Inflammatory macrophage treated with lipopolysaccharide for 1 hour (primary cell): ENCODE results near the gene CEP55.
A peak's percentile ranks its signal among the peaks of the same experiment; 100 is the strongest.

Source experiments
- DNase-seq, 2 donors: peaks; one replicate each; pipeline ENCODE4 v3.0.0-alpha.2; 2020 to 2022

The CEP55 gene

DNA sequence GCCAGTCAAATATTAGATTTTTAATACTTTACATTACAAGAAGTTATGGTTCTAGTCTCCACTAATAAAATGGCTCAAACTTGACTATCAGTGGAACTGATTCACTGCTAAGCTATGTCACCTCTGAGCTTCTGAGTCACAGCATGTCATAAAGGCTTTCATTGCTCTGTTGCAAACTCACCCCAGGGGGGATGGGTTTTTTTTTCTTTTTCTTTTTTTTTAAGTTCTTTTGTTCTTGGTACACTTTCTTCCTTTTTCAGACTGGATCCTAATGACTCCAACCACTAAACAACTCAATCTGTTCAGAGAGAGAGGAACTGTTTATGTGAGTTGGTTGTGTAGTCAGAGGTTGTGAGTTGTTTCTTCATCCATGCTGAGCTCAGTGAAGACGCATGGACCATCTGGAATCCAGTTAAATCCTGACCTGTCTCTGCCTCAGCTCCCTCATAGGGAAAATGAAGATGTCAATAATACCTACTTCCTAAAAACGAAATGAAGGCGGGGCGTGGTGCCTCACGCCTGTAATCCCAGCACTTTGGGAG is 25.2 kb upstream of the CEP55 start:
- DNase-seq = peak; percentile 62 to 65

DNA sequence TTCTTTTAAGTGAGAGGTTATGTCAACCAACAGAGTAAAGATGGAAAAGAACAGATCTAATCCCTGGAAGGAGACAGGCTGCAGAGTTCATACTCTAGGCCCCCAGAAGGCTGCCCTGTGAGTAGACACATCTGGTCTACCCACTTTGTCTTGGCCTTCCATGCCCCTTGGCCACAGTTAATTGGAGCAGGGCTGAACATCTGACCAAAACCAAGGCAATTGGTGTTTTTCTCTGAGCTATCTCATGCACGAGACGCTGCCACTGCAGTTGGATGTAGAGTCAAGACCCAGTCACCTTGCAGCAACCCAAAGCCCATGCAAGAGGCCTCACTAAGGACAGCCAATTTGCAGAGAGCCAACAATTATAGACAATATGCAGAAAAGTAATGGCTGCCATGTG is 23.3 kb upstream of the CEP55 start:
- DNase-seq = no peak

- DNase-seq = no peak
Observed at GRCh38 chr10:93473804-93474472, 22.5 kb upstream of the CEP55 start.

GRCh38 chr10:93475227-93475626 is 21.2 kb upstream of the CEP55 start:
- no peak for DNase-seq

- peak; percentile 41 to 56 for DNase-seq
Observed at GRCh38 chr10:93475871-93476270, 20.5 kb upstream of the CEP55 start.

DNA sequence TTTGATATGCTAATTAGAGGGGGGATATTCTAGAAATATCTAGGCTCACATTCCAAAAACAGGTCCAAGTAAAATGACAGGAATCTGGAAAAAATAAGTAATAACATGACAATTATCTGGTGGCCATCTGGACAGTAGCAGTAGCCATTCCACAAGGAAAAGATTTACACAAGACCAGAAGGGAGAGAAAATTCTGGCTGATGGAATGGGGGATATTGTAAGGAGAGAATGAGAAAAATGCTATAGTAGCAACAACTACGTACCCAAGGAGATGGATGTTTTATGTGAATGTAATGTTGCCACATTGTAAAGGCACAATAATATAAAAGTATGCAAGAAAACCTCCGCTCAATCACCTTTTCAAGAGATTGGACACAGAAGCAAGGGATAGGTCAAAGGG is 19.7 kb upstream of the CEP55 start:
- DNase-seq = no peak

DNA sequence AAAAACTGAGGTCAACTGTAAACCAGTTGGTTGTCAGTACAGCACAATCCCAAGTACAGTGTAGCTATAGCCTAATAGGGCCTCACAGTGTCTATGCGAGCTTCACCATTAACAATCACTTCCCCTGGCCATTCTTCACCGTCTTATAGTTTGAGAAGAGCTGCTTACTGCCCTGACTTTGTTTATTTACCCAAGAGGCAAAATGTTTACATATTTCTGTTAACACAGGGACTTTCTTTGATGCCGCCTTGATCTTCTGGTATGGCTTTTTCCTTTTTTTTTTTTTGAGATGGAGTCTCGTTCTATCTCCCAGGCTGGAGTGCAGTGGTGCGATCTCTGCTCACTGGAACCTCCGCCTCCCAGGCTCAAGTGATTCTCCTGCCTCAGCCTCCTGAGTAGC is 17.5 kb upstream of the CEP55 start:
- no peak for DNase-seq

- peak in 1 of 2 donors; percentile 46 for DNase-seq
Observed at GRCh38 chr10:93481637-93482144, 14.7 kb upstream of the CEP55 start.

GRCh38 chr10:93482145-93482834 is 14.1 kb upstream of the CEP55 start, which contains the start of gene MYOF:
MYOF (minus strand) TSS chr10:93482334; CDS start chr10:93482194, 140 bp downstream.
- DNase-seq = peak; percentile 78 to 85

DNA sequence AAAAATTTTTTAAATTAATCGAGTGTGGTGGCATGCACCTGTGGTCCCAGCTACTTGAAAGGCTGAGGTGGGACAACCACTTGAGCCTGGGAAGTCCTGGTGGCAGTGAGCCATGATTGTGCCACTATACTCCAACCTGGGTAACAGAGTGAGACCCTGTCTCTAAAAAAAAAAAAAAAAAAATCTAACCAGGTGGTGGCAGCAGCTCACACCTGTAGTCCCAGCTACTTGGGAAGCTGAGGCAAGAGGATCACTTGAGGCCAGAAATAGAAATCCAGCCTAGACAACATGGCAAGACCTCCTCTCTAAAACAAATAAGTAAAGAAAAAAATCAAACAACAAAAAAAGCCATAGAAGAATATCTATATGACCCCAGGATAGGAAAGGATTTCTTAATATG is 10.7 kb upstream of the CEP55 start:
- no peak for DNase-seq

GRCh38 chr10:93488956-93489528 is 7.4 kb upstream of the CEP55 start:
- no peak for DNase-seq

DNA sequence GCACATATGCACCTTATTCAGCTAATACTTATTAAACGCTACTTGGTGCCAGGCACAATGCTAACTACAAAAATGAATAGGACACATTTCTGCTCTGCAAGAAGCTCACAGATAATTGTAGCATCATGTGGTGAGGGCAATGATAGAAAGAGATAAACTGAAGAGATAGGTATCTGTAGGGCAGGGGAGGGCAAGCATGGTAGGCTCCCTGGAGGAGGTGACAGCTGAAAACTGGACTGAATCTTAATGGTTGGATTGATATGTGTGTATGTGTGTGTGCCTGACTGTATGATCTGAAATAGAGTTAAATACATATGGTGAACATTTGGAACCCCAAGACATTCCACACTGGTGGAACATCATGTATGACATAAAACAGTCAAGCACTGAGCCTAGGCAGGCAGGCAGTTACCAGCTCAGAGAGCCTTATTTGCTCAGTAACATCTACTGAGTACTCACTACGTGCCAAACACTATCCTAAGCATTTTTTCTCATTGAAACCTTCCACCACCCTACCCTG is 4.8 kb upstream of the CEP55 start:
- no peak for DNase-seq

DNA sequence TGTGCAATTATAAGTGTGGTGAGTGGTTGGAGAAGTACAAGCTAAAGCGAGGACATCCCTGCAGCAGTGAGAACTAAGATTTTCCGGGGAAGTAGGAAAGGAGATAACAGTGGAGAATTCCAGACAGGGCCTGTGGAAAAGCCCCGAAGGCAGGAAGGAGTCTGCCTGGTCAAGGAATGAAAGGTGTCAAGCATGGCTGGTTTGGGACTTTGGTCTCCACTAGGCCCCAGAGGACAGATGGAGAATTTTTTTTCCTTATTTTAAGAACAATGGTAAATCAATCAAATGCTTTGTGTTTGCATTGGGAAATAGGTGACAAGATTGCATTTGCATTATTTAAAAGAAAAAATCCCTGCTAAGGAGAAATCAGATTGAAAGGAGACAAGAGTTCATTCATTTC is 3.2 kb upstream of the CEP55 start:
- DNase-seq = no peak

- no peak for DNase-seq
Observed at GRCh38 chr10:93494494-93494893, 1.9 kb upstream of the CEP55 start.

GRCh38 chr10:93495654-93496321 is 624 bp upstream of the CEP55 start:
- DNase-seq = no peak

GRCh38 chr10:93498166-93498565 is 1.8 kb downstream of the CEP55 start:
- no peak for DNase-seq

DNA sequence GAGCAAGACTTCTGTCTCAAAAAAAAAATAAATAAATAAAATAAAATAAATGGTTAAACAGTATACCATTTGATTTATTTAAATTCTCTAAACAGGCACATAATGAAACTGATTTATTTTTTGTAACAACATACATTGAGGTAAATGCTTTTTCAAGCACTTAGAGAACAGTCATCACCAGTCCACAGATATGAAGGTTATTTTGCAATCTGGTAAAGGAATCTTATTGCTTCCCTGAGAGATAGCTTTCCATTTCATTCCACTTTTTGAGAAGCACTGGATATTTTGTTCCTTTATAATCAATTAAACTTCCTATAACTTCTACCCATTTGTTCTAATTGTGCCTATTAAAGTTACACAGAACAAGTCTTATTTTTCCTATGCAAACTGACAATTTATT is 5.2 kb downstream of the CEP55 start:
- DNase-seq = no peak

GRCh38 chr10:93503075-93503474 is 6.7 kb downstream of the CEP55 start:
- no peak for DNase-seq

GRCh38 chr10:93505075-93505474 is 8.7 kb downstream of the CEP55 start:
- DNase-seq = no peak

DNA sequence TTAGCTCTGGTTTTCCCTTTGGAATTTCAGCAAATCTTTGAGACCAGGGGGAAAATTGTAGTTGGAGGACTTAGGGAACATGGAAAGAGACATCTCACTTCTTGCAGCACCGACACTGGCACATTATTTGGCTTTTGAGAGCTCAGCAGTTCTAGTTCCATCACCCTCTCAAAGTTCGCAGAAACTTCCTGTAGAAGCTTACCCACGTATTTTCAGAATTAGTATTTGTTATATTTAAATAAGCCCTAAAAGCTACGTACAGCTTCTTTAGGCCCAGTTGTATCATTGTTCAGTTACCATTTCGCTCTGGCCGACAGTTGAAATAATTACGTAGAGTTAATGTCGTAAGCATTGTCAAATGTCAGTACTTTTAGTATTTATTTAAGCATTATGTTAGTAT is 13.4 kb downstream of the CEP55 start:
- no peak for DNase-seq

DNA sequence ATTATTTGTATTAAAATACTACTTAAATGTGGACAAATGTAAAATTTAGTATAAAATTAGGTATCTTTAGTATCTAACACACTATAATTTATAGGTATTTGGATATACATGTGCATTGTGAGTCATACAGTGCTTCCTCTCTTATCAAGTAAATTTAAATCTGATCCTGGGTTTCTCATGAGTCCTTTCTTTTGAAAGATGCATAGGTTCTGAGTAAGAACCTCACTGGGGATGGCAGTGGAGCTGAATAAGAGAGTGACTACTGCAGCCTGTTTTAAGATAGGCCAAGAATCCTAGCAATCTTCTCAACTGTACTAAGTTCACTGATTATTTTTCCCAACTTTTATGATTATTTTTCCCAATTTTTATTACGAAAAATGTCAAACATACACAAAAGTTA is 16.2 kb downstream of the CEP55 start:
- DNase-seq = no peak

GRCh38 chr10:93513091-93513490 is 16.7 kb downstream of the CEP55 start:
- no peak for DNase-seq

DNA sequence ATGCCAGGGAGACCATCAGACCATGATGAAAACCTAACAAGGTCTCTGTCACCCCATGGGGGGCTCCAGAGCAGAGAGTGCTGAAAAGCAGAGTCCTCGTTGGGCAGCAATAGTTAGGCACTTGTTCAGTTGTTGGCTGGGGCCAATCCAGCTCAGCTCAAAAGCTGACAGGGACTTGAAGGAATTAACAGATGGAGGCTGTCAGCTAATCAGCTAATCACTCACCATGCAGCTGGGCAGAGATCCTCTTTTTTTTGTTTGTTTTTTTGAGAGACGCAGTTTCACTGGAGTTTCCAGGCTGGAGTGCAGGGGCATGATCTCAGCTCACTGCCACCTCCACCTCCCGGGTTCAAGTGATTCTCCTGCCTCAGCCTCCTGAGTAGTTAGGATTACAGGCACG is 18.1 kb downstream of the CEP55 start:
- DNase-seq = peak in 1 of 2 donors; percentile 27
